GM12874 (cell line): ENCODE measurements around the gene SNRPA1.

Experiments used
- CTCF ChIP-seq: IDR thresholded peaks from 2 replicates; pipeline ENCODE4 v1.5.1; 2011; ENCODE audit warnings: low read depth, mild to moderate bottlenecking, control low read depth, low read length, moderate library complexity; ENCODE audit not compliant: insufficient read depth

SNRPA1 gene

GRCh38 chr15:101317336-101317872 is 22.4 kb upstream of the SNRPA1 start:
- TF ChIP-seq CTCF = no peak

GRCh38 chr15:101316529-101316928 is 21.5 kb upstream of the SNRPA1 start:
- no peak for TF ChIP-seq CTCF

- TF ChIP-seq CTCF = no peak
Measured at GRCh38 chr15:101315736-101316135, 20.7 kb upstream of the SNRPA1 start.

GRCh38 chr15:101314336-101315125 is 19.5 kb upstream of the SNRPA1 start:
- TF ChIP-seq CTCF = no peak

GRCh38 chr15:101313041-101313761 is 18.2 kb upstream of the SNRPA1 start:
- no peak for TF ChIP-seq CTCF

- TF ChIP-seq CTCF = no peak
Measured at GRCh38 chr15:101310508-101310907, 15.5 kb upstream of the SNRPA1 start.

GRCh38 chr15:101310161-101310480 is 15.1 kb upstream of the SNRPA1 start:
- TF ChIP-seq CTCF = no peak
